Measurements from ENCODE around the gene PALLD.

DNA sequence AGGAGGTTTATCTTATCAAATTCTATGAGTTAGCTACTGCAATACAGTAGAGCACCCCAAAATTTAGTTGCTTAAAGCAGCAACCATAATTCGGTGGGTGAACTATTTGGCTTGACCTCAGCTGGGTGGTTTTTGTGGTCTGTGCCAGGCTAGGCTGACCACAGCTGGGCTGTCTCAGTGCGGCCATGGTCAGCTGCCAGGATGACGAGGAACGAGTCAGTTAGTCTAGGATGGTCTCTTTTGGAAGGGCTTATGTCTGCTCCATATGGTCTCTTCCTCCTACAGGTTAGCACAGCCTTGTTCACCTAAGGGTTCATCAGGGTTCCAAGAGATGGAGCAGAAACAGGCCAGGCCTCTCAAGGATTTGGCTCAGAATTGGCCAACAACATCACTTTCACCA, 210.4 kb downstream of the PALLD start:
- no peak for TF ChIP-seq POLR2A (IDR thresholded peaks at IDR 0.05)
- TF ChIP-seq EP300 (IDR thresholded peaks at IDR 0.05) = no peak
- TF ChIP-seq, protein P1, sequence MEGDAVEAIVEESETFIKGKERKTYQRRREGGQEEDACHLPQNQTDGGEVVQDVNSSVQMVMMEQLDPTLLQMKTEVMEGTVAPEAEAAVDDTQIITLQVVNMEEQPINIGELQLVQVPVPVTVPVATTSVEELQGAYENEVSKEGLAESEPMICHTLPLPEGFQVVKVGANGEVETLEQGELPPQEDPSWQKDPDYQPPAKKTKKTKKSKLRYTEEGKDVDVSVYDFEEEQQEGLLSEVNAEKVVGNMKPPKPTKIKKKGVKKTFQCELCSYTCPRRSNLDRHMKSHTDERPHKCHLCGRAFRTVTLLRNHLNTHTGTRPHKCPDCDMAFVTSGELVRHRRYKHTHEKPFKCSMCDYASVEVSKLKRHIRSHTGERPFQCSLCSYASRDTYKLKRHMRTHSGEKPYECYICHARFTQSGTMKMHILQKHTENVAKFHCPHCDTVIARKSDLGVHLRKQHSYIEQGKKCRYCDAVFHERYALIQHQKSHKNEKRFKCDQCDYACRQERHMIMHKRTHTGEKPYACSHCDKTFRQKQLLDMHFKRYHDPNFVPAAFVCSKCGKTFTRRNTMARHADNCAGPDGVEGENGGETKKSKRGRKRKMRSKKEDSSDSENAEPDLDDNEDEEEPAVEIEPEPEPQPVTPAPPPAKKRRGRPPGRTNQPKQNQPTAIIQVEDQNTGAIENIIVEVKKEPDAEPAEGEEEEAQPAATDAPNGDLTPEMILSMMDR (IDR thresholded peaks at IDR 0.05) = no peak

All from sigmoid colon (tissue), 4 donors.